K562 (cell line): Measurements from ENCODE around the gene DTNBP1. TPM values are rescaled to one million over a fixed set of nuclear protein-coding genes. Genes with fewer than 3 reads are reported as not detected.
A peak's percentile ranks its signal among the peaks of the same experiment; 100 is the strongest.

Experiments used
- ARID3B ChIP-seq: fragments of 250-450 bp; sonication (Bioruptor Pico); IDR thresholded peaks from 2 replicates; pipeline ENCODE4 v1.4.0; 2020; ENCODE audit warnings: borderline replicate concordance
- CBFA2T2 ChIP-seq: fragments of 450-650 bp; conservative IDR thresholded peaks from 2 replicates; pipeline ENCODE4 v1.6.1; 2017; ENCODE audit warnings: mild to moderate bottlenecking
- CLOCK ChIP-seq: fragments of 250-450 bp; sonication (Bioruptor Pico); IDR thresholded peaks from 2 replicates; pipeline ENCODE4 v1.4.0; 2020; ENCODE audit warnings: mild to moderate bottlenecking, moderate library complexity, borderline replicate concordance
- CREM ChIP-seq: IDR thresholded peaks from 2 replicates; pipeline ENCODE4 v1.6.1; 2014; ENCODE audit warnings: antibody characterized with exemption, low read depth
- ELK3 ChIP-seq: fragments of 450-650 bp; formaldehyde crosslinking; IDR thresholded peaks from 2 replicates; pipeline ENCODE4 v1.4.0; 2020; ENCODE audit warnings: mild to moderate bottlenecking
- ETV5 ChIP-seq: sonication (generic); formaldehyde crosslinking; IDR thresholded peaks from 2 replicates; pipeline ENCODE4 v1.4.0; 2020; ENCODE audit warnings: low read depth, mild to moderate bottlenecking, missing genetic modification reagents
- FOSL1 ChIP-seq: fragments of 200-800 bp; sonication (Bioruptor generic); conservative IDR thresholded peaks from 2 replicates; pipeline ENCODE4 v1.6.1; 2016; ENCODE audit warnings: missing genetic modification characterization, missing compliant biosample characterization
- OTX1 ChIP-seq: fragments of 450-650 bp; formaldehyde crosslinking; IDR thresholded peaks from 2 replicates; pipeline ENCODE4 v1.4.0; 2022; ENCODE audit warnings: mild to moderate bottlenecking
- RAD21 ChIP-seq, 2 experiments: fragments of 250-450 bp in 1 of 2; fragments of 450-650 bp in 1 of 2; sonication (Bioruptor Pico) in 1 of 2; formaldehyde crosslinking in 1 of 2; IDR thresholded peaks in 1 of 2; conservative IDR thresholded peaks in 1 of 2; 2 replicates each; pipeline versions ENCODE4 v1.4.0 to v1.8.0; 2020 to 2022; ENCODE audit warnings: mild to moderate bottlenecking in 2 of 2, moderate library complexity in 1 of 2
- RBM17 ChIP-seq: fragments of 200-400 bp; formaldehyde crosslinking; IDR thresholded peaks from 2 replicates; pipeline ENCODE4 v1.6.1; 2017; ENCODE audit warnings: low read depth, mild to moderate bottlenecking, low read length, borderline replicate concordance
- SPI1 ChIP-seq: IDR thresholded peaks from 2 replicates; pipeline ENCODE4 v1.6.1; 2011; ENCODE audit warnings: low read depth, low read length, control low read depth, borderline replicate concordance
- TAF9B ChIP-seq: fragments of 450-650 bp; IDR thresholded peaks from 2 replicates; pipeline ENCODE4 v1.6.1; 2018; ENCODE audit warnings: mild to moderate bottlenecking; ENCODE audit not compliant: partially characterized antibody
- TARDBP ChIP-seq: fragments of 450-650 bp; IDR thresholded peaks from 2 replicates; pipeline ENCODE4 v1.6.1; 2016
- THRAP3 ChIP-seq: fragments of 450-650 bp; IDR thresholded peaks from 2 replicates; pipeline ENCODE4 v1.6.1; 2016; ENCODE audit warnings: mild to moderate bottlenecking, inconsistent platforms, borderline replicate concordance
- ZNF830 ChIP-seq: fragments of 250-450 bp; sonication (Bioruptor Pico); IDR thresholded peaks from 2 replicates; pipeline ENCODE4 v1.5.0; 2021; ENCODE audit warnings: mild to moderate bottlenecking
- polyA plus RNA-seq, 8 experiments: library from polyadenylated mRNA; depleted of rRNA in 4 of 8; stranded (reverse) in 5 of 8; unstranded in 3 of 8; fragments of >200 nt; fragmentation: Nextera tagmentation in 2 of 8; fragmentation: Illumina TruSeq in 1 of 8; extraction: Ambion mirVana in 2 of 8; extraction: Trizol in 1 of 8; gene quantifications; 2 replicates each; pipeline versions ENCODE4 v1.2.1 to v1.2.3, GENCODE V29; 2011 to 2014; ENCODE audit warnings: inconsistent platforms in 1 of 8, missing spikeins in 1 of 8
- total RNA-seq, 7 experiments: library from RNA; depleted of rRNA in 6 of 7; stranded (reverse); fragments of >200 nt in 6 of 7; fragmentation: Illumina TruSeq in 2 of 7; extraction: Trizol in 2 of 7; gene quantifications; 2 replicates each; pipeline versions ENCODE4 v1.2.1 to v1.2.3, GENCODE V29; 2011 to 2021; ENCODE audit warnings: low replicate concordance in 1 of 7
- TF ChIP-seq, protein P1 (sequence below): fragments of 450-650 bp; formaldehyde crosslinking; IDR thresholded peaks from 2 replicates; pipeline ENCODE4 v1.4.0; 2020; ENCODE audit warnings: mild to moderate bottlenecking, moderate library complexity
- TF ChIP-seq, protein P2 (sequence below), 2 experiments: fragments of 450-650 bp in 1 of 2; sonication (generic) in 1 of 2; formaldehyde crosslinking; conservative IDR thresholded peaks; 2 replicates each; pipeline versions ENCODE4 v1.4.0 to v1.8.1; 2020 to 2022; ENCODE audit warnings: mild to moderate bottlenecking in 1 of 2, missing genetic modification reagents in 1 of 2

The DTNBP1 gene
- total and polyA plus RNA-seq, 9 of the 15 experiments (the other 6 are each of a cell fraction or from before 2014, with no cell fraction given): 16.7 to 54.5 (median 21.4) TPM

- TF ChIP-seq FOSL1 (tag): peak; percentile 98
- TF ChIP-seq CREM: peak; percentile 32; the same call in 1 of the 2 replicates
- 0 out of 2 replicates have a peak, but pooled peaks have one; percentile 21 for TF ChIP-seq OTX1 (CRISPR knock-in tag)
- TF ChIP-seq SPI1: peak; percentile 38; the same call in 1 of the 2 replicates
- peak; percentile 58 for TF ChIP-seq ZNF830 (CRISPR knock-in tag)
- no peak for TF ChIP-seq RBM17
- 0 out of 2 replicates have a peak, but pooled peaks have one; percentile 68 for TF ChIP-seq ARID3B (CRISPR knock-in tag)
- TF ChIP-seq TAF9B: peak; percentile 49
- peak; percentile 77 for TF ChIP-seq ETV5
- TF ChIP-seq CLOCK (CRISPR knock-in tag): 0 out of 2 replicates have a peak, but pooled peaks have one; percentile 6
- no peak for TF ChIP-seq TARDBP
- no peak for TF ChIP-seq THRAP3
- TF ChIP-seq CBFA2T2: peak; percentile 70
- TF ChIP-seq, protein P1, sequence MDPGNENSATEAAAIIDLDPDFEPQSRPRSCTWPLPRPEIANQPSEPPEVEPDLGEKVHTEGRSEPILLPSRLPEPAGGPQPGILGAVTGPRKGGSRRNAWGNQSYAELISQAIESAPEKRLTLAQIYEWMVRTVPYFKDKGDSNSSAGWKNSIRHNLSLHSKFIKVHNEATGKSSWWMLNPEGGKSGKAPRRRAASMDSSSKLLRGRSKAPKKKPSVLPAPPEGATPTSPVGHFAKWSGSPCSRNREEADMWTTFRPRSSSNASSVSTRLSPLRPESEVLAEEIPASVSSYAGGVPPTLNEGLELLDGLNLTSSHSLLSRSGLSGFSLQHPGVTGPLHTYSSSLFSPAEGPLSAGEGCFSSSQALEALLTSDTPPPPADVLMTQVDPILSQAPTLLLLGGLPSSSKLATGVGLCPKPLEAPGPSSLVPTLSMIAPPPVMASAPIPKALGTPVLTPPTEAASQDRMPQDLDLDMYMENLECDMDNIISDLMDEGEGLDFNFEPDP (CRISPR knock-in tag): peak; percentile 43; the same call in 1 of the 2 replicates
- TF ChIP-seq ELK3 (CRISPR knock-in tag): 0 out of 2 replicates have a peak, but pooled peaks have one; percentile 28
- TF ChIP-seq, protein P2, sequence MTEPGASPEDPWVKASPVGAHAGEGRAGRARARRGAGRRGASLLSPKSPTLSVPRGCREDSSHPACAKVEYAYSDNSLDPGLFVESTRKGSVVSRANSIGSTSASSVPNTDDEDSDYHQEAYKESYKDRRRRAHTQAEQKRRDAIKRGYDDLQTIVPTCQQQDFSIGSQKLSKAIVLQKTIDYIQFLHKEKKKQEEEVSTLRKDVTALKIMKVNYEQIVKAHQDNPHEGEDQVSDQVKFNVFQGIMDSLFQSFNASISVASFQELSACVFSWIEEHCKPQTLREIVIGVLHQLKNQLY (CRISPR knock-in tag; conservative IDR thresholded peaks at IDR 0.05): no peak
- 0 out of 4 replicates have a peak, but pooled peaks of 1 of the 2 experiments have one; percentile 6 for TF ChIP-seq RAD21 (CRISPR knock-in tag; conservative IDR thresholded peaks at IDR 0.05 in 1 of 2, IDR thresholded peaks at IDR 0.05 in 1 of 2)
Observed at GRCh38 chr6:15555101-15556038, 107.5 kb downstream of the DTNBP1 start (continued).
